ENCODE measurements around the gene HIPK2.
A peak's percentile ranks its signal among the peaks of the same experiment; 100 is the strongest.
"Not testable (repeated sequence)": the region's sequence is repeated elsewhere in the genome, so short reads cannot be mapped to it uniquely, and the experiment has no call there.

The HIPK2 gene

GRCh38 chr7:139630643-139631519 is 146.9 kb downstream of the HIPK2 start:
- no peak for DNase-seq (ENCODE audit: low read depth in 3 of 3, low spot score in 1 of 3)

DNA sequence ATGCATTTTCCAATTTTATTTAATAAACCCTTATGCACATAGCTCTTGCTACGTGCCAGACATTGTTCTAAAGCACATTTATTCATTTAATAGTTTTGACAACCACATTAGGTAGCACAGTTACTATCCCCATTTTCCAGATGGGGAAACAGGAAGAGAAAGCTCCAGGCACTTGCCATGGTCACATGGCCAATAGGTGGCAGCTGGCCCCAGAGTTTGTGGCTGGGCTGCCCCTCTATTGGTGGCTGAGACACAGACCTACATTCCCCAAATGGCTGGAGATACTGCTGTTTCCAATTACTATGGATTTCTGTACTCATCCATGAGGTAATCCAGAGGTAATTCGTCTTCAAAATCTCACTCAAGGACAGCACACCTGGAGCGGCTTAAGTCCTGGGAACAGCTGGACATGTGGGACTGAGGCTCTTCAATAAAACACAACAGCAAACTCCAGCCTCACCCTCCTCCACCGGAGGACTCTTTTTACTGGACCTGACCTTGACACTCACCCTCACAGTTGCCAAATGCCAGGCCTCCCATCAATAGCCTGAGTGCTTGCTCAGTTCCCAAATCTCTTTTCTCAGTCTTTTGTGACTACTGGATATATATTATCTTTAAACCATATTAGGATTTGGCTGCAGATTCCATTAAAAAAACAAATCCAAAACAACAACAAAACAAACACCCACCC is 148.3 kb downstream of the HIPK2 start:
- DNase-seq (ENCODE audit: low read depth in 3 of 3, low spot score in 1 of 3): no peak

DNA sequence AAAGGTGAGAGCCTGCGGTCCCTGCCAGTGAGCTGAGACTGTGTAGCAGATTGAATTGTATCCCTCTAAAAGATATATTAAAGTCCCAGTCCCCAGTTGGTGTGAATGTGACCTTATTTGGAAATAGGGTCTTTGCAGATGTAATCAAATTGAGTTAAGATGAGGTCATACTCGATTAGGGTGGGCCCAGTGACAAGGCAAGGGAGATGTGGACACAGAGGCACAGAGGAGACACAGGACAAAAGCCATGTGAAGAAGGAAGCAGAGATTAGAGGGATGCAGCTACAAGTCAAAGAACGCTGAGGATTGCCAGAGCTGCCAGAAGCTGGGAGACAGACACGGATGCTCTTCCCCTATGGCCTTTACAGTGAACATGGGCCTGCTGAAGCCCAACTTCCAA is 150.0 kb downstream of the HIPK2 start:
- no peak for DNase-seq (ENCODE audit: low read depth in 3 of 3, low spot score in 1 of 3)

DNA sequence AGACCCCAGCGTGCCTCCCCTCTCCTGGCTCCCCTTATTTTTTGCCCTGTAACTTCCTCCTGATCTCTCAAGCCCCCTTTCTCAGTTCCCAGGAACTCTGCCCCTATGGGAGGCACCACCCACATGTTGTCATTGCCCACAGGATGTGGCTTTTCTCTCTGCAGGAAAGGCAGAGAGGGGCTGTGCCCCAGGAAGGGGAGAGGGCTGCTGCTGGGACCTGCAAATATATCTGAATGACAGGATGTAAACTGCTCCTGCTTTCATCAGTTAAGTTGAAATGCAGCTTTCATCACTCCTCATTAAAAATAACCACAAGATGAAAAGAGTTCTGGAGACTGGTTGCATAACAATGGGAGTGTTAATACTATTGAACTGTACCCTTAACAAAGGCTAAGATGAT is 151.0 kb downstream of the HIPK2 start:
- no peak for DNase-seq (ENCODE audit: low read depth in 3 of 3, low spot score in 1 of 3)

DNA sequence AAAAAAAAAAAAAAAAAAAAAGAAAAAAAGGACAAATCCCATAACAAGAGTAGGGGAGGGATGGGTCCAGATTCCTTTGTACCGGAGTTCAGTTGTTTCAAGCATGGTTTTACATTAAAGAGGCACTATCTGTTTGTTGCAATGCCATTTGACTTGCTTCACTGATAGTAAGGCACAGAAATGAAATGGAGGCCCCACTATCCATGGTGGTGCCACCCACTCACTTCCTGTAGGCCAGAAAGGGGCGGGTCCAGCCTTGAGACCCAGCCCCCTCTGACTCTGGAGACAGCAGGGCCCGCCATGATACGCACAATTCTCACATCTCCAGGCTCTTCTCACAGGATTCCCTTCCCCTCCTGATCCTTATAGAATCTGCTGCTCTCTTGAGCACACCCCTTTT is 154.3 kb downstream of the HIPK2 start:
- no peak for DNase-seq (ENCODE audit: low read depth in 3 of 3, low spot score in 1 of 3)

DNA sequence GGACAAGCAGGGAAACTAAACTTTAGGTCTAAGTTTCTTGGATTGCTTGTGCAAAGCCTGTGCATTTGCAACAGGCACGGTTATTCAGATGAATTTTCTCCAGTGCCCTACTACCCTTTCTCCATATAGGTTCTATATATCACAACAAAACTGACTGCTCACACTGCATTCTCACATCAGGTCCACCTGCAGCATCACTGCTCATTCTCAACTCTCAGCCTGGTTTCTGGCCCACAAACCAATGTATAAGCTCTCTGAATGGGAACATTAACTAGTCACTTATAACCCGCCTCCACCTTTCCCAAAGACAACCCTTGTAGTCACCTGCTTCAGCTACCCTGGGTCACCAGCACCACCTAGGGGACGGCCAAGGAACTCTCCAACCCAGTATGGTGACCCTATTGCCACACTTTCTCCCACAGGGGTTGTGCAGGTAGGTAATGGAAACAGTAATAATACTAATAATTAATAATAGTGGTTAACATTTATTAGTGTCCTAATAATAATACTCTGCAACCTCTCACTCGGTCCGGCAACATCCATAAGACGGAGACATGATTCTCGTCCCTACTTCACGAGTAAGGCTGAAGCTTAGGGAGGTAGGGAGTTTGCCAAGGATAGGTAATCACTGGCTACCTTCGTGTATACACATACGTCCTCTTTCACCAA is 157.0 kb downstream of the HIPK2 start:
- DNase-seq (ENCODE audit: low read depth in 3 of 3, low spot score in 1 of 3): peak in 1 of 3 donors; percentile 51

DNA sequence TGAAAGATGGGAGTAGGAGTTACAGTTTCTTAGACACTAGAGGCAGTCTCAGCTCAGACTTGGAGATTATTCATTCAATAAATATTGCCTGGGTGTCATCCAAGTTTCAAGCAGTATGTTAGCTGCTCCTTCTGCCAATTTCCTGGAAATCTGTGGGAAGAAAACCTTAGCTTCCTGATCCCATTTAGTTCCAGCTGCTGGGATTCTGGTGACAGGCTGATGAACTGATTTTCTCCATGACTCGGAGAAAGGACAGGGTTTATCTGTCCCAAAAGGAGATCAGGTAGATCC is 158.5 kb downstream of the HIPK2 start:
- DNase-seq (ENCODE audit: low read depth in 3 of 3, low spot score in 1 of 3): no peak

GRCh38 chr7:139618482-139619366 is 159.1 kb downstream of the HIPK2 start:
- peak in 1 of 3 donors; percentile 30 for DNase-seq (ENCODE audit: low read depth in 3 of 3, low spot score in 1 of 3)

GRCh38 chr7:139617074-139617473 is 160.7 kb downstream of the HIPK2 start:
- DNase-seq (ENCODE audit: low read depth in 3 of 3, low spot score in 1 of 3): no peak

GRCh38 chr7:139614886-139615285 is 162.9 kb downstream of the HIPK2 start:
- no peak for DNase-seq (ENCODE audit: low read depth in 3 of 3, low spot score in 1 of 3)

GRCh38 chr7:139613971-139614411 is 163.8 kb downstream of the HIPK2 start:
- DNase-seq (ENCODE audit: low read depth in 3 of 3, low spot score in 1 of 3): no peak

GRCh38 chr7:139611556-139611955 is 166.2 kb downstream of the HIPK2 start:
- DNase-seq (ENCODE audit: low read depth in 3 of 3, low spot score in 1 of 3): not testable (repeated sequence)

GRCh38 chr7:139610595-139610994 is 167.2 kb downstream of the HIPK2 start:
- no peak for DNase-seq (ENCODE audit: low read depth in 3 of 3, low spot score in 1 of 3)

DNA sequence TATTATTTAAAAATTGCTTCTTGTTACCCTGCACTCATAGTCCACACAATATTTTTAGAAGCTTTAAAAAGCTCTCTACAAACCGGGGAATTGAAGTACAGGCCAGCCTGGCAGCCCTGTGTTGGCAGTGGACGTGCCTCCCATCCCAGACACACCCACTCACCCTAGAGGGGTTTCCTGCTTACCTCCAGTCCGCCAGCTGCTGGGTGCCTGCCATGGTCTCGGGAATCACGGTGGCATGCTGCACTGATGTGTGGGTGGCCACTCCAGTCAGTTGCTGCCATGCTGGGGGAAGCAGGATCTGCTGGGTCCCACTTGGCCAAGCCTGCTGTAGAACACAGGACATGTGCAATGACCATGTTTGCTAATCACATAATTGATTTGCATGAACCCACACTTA is 173.9 kb downstream of the HIPK2 start:
- no peak for DNase-seq (ENCODE audit: low read depth in 3 of 3, low spot score in 1 of 3)

- DNase-seq (ENCODE audit: low read depth in 3 of 3, low spot score in 1 of 3): no peak
Measured at GRCh38 chr7:139603282-139603681, 174.5 kb downstream of the HIPK2 start.

DNA sequence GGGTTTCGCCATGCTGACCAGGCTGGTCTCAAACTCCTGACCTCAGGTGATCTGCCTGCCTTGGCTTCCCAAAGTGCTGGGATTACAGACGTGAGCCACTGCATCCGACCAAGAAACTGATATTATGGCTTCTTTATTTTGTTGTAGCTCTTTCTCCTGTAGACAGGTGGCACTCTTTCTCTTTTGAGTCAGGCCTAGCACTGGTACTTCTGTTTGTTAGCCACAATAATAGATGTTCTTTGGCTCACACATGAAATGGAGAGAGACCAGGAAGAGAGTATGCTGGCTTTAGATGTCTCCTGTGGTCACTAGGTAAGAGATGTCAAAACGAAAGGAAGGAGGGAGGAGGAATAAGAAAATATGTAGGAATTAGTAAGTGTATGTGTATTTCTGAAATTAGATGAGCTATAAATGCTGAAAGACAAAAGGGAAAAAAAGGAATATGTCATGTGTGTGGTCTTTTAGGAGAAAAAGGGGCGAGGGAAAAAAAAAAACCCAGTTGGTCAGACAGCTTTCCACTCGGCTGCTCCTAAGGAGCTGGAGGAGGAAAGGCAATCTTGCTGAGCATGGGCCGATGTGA is 175.6 kb downstream of the HIPK2 start:
- no peak for DNase-seq (ENCODE audit: low read depth in 3 of 3, low spot score in 1 of 3)

GRCh38 chr7:139601176-139601575 is 176.6 kb downstream of the HIPK2 start:
- DNase-seq (ENCODE audit: low read depth in 3 of 3, low spot score in 1 of 3): no peak

GRCh38 chr7:139600306-139600705 is 177.5 kb downstream of the HIPK2 start:
- no peak for DNase-seq (ENCODE audit: low read depth in 3 of 3, low spot score in 1 of 3)

DNA sequence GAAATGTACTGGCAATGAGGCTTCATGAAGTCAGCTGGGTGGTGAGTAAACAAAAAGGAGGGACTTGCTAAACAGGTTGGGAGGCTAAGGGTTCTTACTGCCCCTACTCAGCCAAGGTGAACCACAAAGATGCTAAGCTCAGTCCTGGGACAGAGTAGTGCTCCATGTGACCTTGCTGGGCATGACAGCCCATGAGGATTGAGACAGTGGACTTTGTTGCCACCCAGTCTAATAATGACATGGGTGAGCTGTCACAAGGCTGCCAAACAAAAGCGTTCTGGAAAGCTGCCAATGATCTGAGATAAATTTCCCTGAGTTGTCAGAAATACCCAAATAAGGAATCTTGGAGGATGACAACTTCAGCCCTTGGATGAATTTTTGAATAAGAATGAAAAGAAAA is 179.2 kb downstream of the HIPK2 start:
- no peak for DNase-seq (ENCODE audit: low read depth in 3 of 3, low spot score in 1 of 3)

DNA sequence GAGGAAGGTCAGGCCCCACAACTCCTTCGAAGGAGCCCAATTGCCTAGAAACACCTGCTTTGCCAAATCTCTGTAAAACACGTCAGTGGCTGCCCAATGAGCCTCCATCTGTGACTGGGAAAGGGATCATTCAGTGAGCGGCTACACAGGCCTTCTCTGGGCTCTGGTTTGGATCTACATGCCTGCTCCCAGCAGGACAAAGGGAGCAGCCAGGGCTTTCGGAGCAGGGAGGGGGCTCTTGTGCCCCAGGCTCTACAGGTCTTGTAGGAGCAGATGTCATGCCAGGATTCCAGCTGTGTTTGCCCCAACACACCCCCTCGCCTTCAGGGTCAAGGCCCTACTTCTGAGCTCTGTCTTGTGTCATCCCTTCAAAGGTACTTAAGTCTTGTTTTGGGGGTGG is 180.8 kb downstream of the HIPK2 start:
- DNase-seq (ENCODE audit: low read depth in 3 of 3, low spot score in 1 of 3): no peak

- DNase-seq (ENCODE audit: low read depth in 3 of 3, low spot score in 1 of 3): no peak
Measured at GRCh38 chr7:139596626-139597025, 181.2 kb downstream of the HIPK2 start.
